Fibroblast of mammary gland (primary cell): Measurements from ENCODE around the gene ARL3.

Experiments used
- DNase-seq: peaks from one replicate; pipeline ENCODE4 v3.0.0-alpha.2; 2010; ENCODE audit warnings: low read depth
- H3K4me3 ChIP-seq: 2 replicates; pipeline ENCODE4 v1.5.1; 2011; ENCODE audit warnings: low read depth, mild to moderate bottlenecking, low read length, moderate library complexity; ENCODE audit not compliant: control insufficient read depth
- CTCF ChIP-seq: conservative IDR thresholded peaks from 2 replicates; pipeline ENCODE4 v1.5.1; 2011; ENCODE audit warnings: low read depth, low read length, inconsistent platforms; ENCODE audit not compliant: control insufficient read depth, insufficient read depth

Gene ARL3

DNA sequence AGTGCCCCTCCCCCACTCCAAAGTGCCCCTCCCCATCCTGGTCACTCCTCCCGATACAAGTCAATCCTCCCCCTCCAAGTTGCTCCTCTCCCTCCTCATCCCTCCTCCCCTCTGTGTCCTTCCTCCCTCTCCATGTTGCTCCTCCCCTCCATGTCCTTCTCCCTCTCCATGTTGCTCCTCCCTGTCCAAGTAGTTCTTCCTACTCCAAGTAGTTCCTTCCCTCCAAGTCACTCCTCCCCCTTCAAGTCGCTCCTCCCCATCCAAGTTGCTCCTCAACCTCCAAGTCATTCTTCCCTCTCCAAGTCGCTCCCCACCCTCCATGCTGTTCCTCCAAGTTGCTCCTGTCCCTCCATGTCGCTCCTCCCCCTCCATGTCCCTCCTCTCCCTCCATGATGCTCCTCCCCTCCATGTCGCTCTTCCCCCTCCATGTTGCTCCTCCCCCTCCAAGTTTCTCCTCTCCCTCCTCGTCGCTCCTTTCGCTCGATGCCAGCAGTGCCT lies 20.9 kb upstream of the ARL3 start:
- H3K4me3 ChIP-seq: no peak overlapping the region
- DNase-seq: peak; percentile 84
- no peak for TF ChIP-seq CTCF

- no peak overlapping the region for H3K4me3 ChIP-seq
- DNase-seq: no peak
- TF ChIP-seq CTCF: no peak
Measured at GRCh38 chr10:102732661-102733060, 18.5 kb upstream of the ARL3 start.

GRCh38 chr10:102731222-102731800 lies 17.1 kb upstream of the ARL3 start:
- no peak for TF ChIP-seq CTCF
- no peak for DNase-seq
- no peak overlapping the region for H3K4me3 ChIP-seq

DNA sequence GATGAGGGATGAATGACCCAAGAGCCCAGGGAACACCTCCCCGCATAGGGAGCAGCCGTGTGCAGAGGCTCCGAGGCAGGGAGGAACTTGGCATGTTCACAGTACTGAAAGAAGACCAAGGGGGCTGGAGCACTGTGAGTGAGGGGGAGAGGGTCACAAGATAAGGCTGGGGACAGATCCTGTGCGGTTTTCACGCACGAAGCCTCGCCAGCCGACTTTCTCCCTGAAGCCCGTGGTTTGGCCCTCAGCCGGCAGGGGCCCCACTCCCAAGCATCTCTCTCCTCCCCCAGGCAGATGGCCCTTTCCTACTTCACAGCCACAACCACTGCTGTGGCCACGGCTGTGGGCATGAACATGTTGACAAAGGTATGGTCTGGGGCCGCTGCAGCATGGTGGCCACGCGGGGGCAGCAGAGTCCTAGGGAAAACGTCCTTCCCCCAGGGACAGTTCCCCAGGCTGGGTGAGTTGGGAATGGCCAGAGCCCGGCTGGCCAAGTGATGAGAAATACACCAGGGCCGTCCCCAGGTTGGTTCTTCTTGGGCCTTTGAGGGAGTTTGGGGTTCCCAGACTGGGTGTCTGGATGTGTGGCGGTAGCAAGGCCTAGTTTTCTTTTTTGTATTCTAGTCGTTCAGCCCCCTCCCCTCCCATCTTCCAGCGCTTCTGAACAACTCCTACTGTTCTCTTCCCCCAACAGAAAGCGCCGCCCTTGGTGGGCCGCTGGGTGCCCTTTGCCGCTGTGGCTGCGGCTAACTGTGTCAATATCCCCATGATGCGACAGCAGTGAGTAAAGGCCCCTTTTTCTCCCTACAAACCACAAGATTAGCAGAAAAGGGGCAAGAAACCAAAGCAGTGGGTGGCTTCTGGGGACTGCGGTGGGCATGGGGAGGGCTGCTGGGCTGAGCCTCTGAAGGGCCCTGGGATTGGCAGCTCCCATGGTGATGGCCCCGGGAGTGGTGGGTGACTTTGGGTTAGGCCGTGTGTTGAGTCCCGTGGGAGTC lies 15.1 kb upstream of the ARL3 start:
- no peak overlapping the region for H3K4me3 ChIP-seq
- DNase-seq: peak; percentile 77
- peak; percentile 84 for TF ChIP-seq CTCF

DNA sequence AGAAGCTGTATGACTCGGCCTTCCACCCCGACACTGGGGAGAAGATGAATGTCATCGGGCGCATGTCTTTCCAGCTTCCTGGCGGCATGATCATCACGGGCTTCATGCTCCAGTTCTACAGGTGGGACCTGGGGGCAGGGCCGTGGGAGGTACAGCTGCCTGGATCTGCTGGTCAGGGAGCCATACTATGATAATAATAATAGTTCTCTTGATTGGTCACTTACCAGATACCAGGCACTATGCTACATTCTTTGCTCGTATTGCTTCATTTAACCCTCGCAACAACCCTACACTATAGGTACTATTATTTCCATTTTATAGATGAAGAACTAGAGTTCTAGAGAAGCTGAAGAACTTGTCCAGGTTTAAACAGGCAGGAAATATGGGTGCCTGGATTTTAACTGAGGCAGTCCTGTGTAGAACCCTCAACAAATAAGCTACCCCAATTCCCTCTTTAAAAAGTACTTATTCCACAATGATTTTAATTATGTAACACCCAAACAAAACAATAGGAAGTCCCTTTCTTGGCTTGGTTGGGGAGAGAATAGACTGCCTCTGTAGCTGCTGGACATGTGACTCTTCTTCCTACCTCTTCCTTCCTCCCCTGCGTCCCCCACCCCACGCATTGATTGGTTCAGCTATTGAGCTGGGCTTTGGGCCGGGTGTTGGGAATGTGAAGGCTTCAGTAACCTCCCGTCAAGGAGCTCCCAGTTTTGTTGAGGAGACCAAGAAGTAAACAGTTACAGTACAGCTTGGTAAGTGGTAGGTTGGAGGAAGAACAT lies 13.0 kb upstream of the ARL3 start:
- DNase-seq: no peak
- TF ChIP-seq CTCF: no peak
- H3K4me3 ChIP-seq: no peak overlapping the region

DNA sequence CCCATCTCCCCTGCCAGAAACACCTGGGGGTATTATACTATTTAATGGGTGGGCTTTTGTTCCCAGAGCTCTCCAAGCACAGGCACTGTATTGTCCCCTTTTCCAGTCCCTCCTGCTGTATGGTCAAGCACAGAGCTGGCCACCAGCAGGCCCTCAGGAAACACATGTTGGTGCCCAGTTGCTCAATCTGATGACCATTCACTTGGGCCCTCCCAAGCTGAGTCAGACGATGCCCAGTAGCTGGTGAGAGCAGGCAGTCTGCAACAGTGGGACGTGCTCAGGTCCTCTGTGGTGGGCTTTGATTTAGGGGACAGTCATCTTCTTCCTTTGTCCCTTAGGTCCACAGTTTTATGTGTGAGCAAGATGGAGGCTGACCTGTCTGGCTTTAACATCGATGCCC lies 12.1 kb upstream of the ARL3 start:
- peak; percentile 53 for DNase-seq
- H3K4me3 ChIP-seq: no peak overlapping the region
- TF ChIP-seq CTCF: no peak
